G401 (cell line): Measurements from ENCODE around the gene FKBP10. TPM values are rescaled to one million over a fixed set of nuclear protein-coding genes. Genes with fewer than 3 reads are reported as not detected.

ENCODE experiments used
- DNase-seq: peaks from one replicate; pipeline ENCODE4 v3.0.0-alpha.2; 2015; ENCODE audit warnings: low spot score
- in situ Hi-C: cut with HindIII; loops from 2 replicates; pipeline ENCODE4 v1.10.0; 2016; ENCODE audit warnings: low sequenced_read_pairs, mixed read lengths
- total RNA-seq: library from RNA; depleted of rRNA; stranded (reverse); fragments of >200 nt; shearing (Covaris generic); gene quantifications from 2 replicates; pipeline ENCODE4 v1.2.3, GENCODE V29; 2014; rRNA removed

FKBP10 gene
- total RNA-seq, 1 experiment from 2014 or later: 220 TPM

- in situ Hi-C loops: no loop called here
- no peak for DNase-seq
Measured at GRCh38 chr17:41870097-41870496, 57.3 kb downstream of the FKBP10 start.

DNA sequence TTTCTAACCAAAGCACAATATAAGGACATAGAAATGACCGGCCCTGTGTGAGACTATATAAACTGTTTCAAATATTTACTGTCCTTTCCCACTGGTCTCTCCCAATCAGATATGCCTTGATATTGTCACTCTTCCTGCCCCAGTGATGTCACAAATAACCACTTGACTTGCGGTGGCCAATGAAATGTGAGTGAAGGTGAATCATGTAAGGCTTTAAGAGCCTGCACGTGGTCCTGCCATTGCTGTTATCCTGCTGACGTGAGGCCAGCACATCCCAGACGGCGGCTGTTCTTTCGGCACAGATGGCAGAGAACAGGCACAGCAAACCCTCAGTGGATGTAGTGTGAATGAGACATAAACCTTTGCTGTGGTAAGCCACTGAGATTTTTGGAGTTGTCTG lies 57.8 kb downstream of the FKBP10 start:
- in situ Hi-C loops: no loop called here
- no peak for DNase-seq

GRCh38 chr17:41871789-41872188 lies 59.0 kb downstream of the FKBP10 start:
- no peak for DNase-seq
- in situ Hi-C loops: no loop called here

Other genes starting within 250 kb of the FKBP10 start
- not detected in 2 replicates for gene KRT9, start 240.9 kb upstream of the FKBP10 start, total RNA-seq
- gene KRT14, start 226.1 kb upstream of the FKBP10 start, total RNA-seq: not detected in 2 replicates
- not detected in 2 replicates for gene KRT16, start 200.2 kb upstream of the FKBP10 start, total RNA-seq
- not detected in 2 replicates for gene KRT17, start 188.4 kb upstream of the FKBP10 start, total RNA-seq
- gene EIF1, start 124.1 kb upstream of the FKBP10 start, total RNA-seq: 18.0 and 39.6 TPM in 2 replicates
- gene GAST, start 100.7 kb upstream of the FKBP10 start, total RNA-seq: not detected in 2 replicates
- gene HAP1, start 78.4 kb upstream of the FKBP10 start, total RNA-seq: 1.1 and 1.6 TPM in 2 replicates
- gene JUP, start 26.3 kb upstream of the FKBP10 start, total RNA-seq: 44.9 and 57.8 TPM in 2 replicates
- 30.5 and 40.4 TPM in 2 replicates for gene P3H4, start 1.1 kb upstream of the FKBP10 start, total RNA-seq
- gene NT5C3B, start 23.2 kb downstream of the FKBP10 start, total RNA-seq: 75.8 and 77.8 TPM in 2 replicates
- gene KLHL10, start 24.8 kb downstream of the FKBP10 start, total RNA-seq: not detected in 2 replicates
- gene KLHL11, start 52.4 kb downstream of the FKBP10 start, total RNA-seq: 13.4 and 16.2 TPM in 2 replicates
- gene ACLY, start 105.9 kb downstream of the FKBP10 start, total RNA-seq: 193 and 255 TPM in 2 replicates
- 1.7 TPM in 1 of 2 replicates, not detected in the other for gene ODAD4, start 117.6 kb downstream of the FKBP10 start, total RNA-seq
- 55.4 and 76.7 TPM in 2 replicates for gene CNP, start 153.8 kb downstream of the FKBP10 start, total RNA-seq
- gene DNAJC7, start 204.4 kb downstream of the FKBP10 start, total RNA-seq: 148 and 158 TPM in 2 replicates
- gene NKIRAS2, start 207.1 kb downstream of the FKBP10 start, total RNA-seq: 42.6 and 65.5 TPM in 2 replicates
- 1.7 and 2.3 TPM in 2 replicates for gene C17orf113, start 237.6 kb downstream of the FKBP10 start, total RNA-seq